HG03139 (cell line): ENCODE data around the gene ATOX1.
"Not testable (repeated sequence)": the region's sequence is repeated elsewhere in the genome, so short reads cannot be mapped to it uniquely, and the experiment has no call there.

Experiments
- ATAC-seq: cut with Tn5 transposase; IDR thresholded peaks from one replicate; pipeline ENCODE4 v1.9.1; 2021; ENCODE audit not compliant: unreplicated experiment

Gene ATOX1

GRCh38 chr5:151734064-151734408 lies 24.4 kb downstream of the ATOX1 start:
- no peak for ATAC-seq

- no peak for ATAC-seq
Observed at GRCh38 chr5:151733358-151734063, 24.9 kb downstream of the ATOX1 start.

GRCh38 chr5:151730381-151730780 lies 28.1 kb downstream of the ATOX1 start:
- ATAC-seq: no peak

- not testable (repeated sequence) for ATAC-seq
Observed at GRCh38 chr5:151729597-151729996, 28.8 kb downstream of the ATOX1 start.

- ATAC-seq: no peak
Observed at GRCh38 chr5:151724360-151724759, 34.1 kb downstream of the ATOX1 start.

GRCh38 chr5:151722546-151722945 lies 35.9 kb downstream of the ATOX1 start:
- no peak for ATAC-seq

GRCh38 chr5:151721812-151722391 lies 36.5 kb downstream of the ATOX1 start:
- ATAC-seq: no peak

- peak; percentile 77 for ATAC-seq
Observed at GRCh38 chr5:151721087-151721646, 37.3 kb downstream of the ATOX1 start.

- no peak for ATAC-seq
Observed at GRCh38 chr5:151720215-151720614, 38.2 kb downstream of the ATOX1 start.

- no peak for ATAC-seq
Observed at GRCh38 chr5:151719228-151720000, 39.0 kb downstream of the ATOX1 start.

GRCh38 chr5:151718646-151719045 lies 39.8 kb downstream of the ATOX1 start:
- no peak for ATAC-seq

- ATAC-seq: no peak
Observed at GRCh38 chr5:151718153-151718552, 40.3 kb downstream of the ATOX1 start.

GRCh38 chr5:151717416-151717815 lies 41.0 kb downstream of the ATOX1 start:
- no peak for ATAC-seq

- no peak for ATAC-seq
Observed at GRCh38 chr5:151709109-151709735, 49.2 kb downstream of the ATOX1 start.

- no peak for ATAC-seq
Observed at GRCh38 chr5:151708126-151708525, 50.3 kb downstream of the ATOX1 start.

GRCh38 chr5:151707567-151707966 lies 50.9 kb downstream of the ATOX1 start:
- no peak for ATAC-seq

GRCh38 chr5:151706906-151707305 lies 51.5 kb downstream of the ATOX1 start:
- no peak for ATAC-seq

- ATAC-seq: no peak
Observed at GRCh38 chr5:151703780-151704179, 54.7 kb downstream of the ATOX1 start.

GRCh38 chr5:151703227-151703626 lies 55.2 kb downstream of the ATOX1 start:
- peak; percentile 87 for ATAC-seq

GRCh38 chr5:151700820-151701219 lies 57.6 kb downstream of the ATOX1 start:
- peak; percentile 43 for ATAC-seq

- no peak for ATAC-seq
Observed at GRCh38 chr5:151700296-151700695, 58.1 kb downstream of the ATOX1 start.
